Neural progenitor cell (in vitro differentiated cells): ENCODE results near the gene PVRIG. TPM values are rescaled to one million over a fixed set of nuclear protein-coding genes. Genes with fewer than 3 reads are reported as not detected.

Source experiments
- DNase-seq: peaks from one replicate; pipeline ENCODE4 v3.0.0-alpha.2; 2016; ENCODE audit warnings: low spot score
- H2AFZ ChIP-seq: fragments of 200-600 bp; sonication (generic); replicated peaks from 2 replicates; pipeline ENCODE4 v1.6.1; 2016; ENCODE audit warnings: antibody characterized with exemption
- H3F3A ChIP-seq: fragments of 200-600 bp; sonication (generic); 2 replicates; pipeline ENCODE4 v1.6.1; 2016; ENCODE audit warnings: antibody characterized with exemption, low read depth
- H3K27ac ChIP-seq: fragments of 200-600 bp; sonication (generic); 2 replicates; pipeline ENCODE4 v1.5.1; 2016; ENCODE audit warnings: mild to moderate bottlenecking
- H3K27me3 ChIP-seq: fragments of 200-600 bp; sonication (generic); 2 replicates; pipeline ENCODE4 v1.6.1; 2016; ENCODE audit warnings: mild to moderate bottlenecking, moderate library complexity
- H3K36me3 ChIP-seq: fragments of 200-600 bp; sonication (generic); 2 replicates; pipeline ENCODE4 v1.5.1; 2016
- H3K4me1 ChIP-seq: fragments of 200-600 bp; sonication (generic); 2 replicates; pipeline ENCODE4 v1.6.1; 2016; ENCODE audit warnings: mixed run types
- H3K4me2 ChIP-seq: fragments of 200-600 bp; sonication (generic); 2 replicates; pipeline ENCODE4 v1.6.1; 2016
- H3K4me3 ChIP-seq: fragments of 200-600 bp; sonication (generic); 2 replicates; pipeline ENCODE4 v1.5.1; 2016
- H3K79me2 ChIP-seq: fragments of 200-600 bp; sonication (generic); 2 replicates; pipeline ENCODE4 v1.6.1; 2016; ENCODE audit warnings: low read depth
- H3K9ac ChIP-seq: fragments of 200-600 bp; sonication (generic); 2 replicates; pipeline ENCODE4 v1.6.1; 2016
- H3K9me3 ChIP-seq: fragments of 200-600 bp; sonication (generic); 2 replicates; pipeline ENCODE4 v1.5.1; 2016; ENCODE audit warnings: low read depth
- H4K20me1 ChIP-seq: fragments of 200-600 bp; sonication (generic); 2 replicates; pipeline ENCODE4 v1.6.1; 2016; ENCODE audit warnings: low read depth
- H3K27ac Mint-ChIP-seq: 3 replicates; pipeline ENCODE4 v1.8.0; 2021; ENCODE audit warnings: mixed read lengths
- H3K27me3 Mint-ChIP-seq: 2 replicates; pipeline ENCODE4 v1.8.0; 2022; ENCODE audit warnings: low read depth, mild to moderate bottlenecking, inconsistent platforms, moderate library complexity, mixed read lengths; ENCODE audit not compliant: insufficient read depth
- H3K36me3 Mint-ChIP-seq: 3 replicates; pipeline ENCODE4 v1.8.0; 2021; ENCODE audit warnings: mixed read lengths
- H3K4me1 Mint-ChIP-seq: 3 replicates; pipeline ENCODE4 v1.8.0; 2021; ENCODE audit warnings: mixed read lengths
- H3K4me3 Mint-ChIP-seq: 3 replicates; pipeline ENCODE4 v1.8.0; 2021; ENCODE audit warnings: mild to moderate bottlenecking, moderate library complexity, mixed read lengths
- H3K9me3 Mint-ChIP-seq: 3 replicates; pipeline ENCODE4 v1.8.0; 2020; ENCODE audit warnings: mixed read lengths
- EZH2 ChIP-seq: fragments of 200-600 bp; sonication (generic); IDR thresholded peaks from 2 replicates; pipeline ENCODE4 v1.6.1; 2017; ENCODE audit warnings: antibody characterized with exemption, mild to moderate bottlenecking, moderate library complexity
- EZH2phosphoT487 ChIP-seq: fragments of 200-600 bp; sonication (generic); IDR thresholded peaks from 2 replicates; pipeline ENCODE4 v1.6.1; 2017; ENCODE audit warnings: antibody characterized with exemption
- total RNA-seq: library from RNA; depleted of rRNA; stranded (reverse); fragments of >200 nt; gene quantifications from 2 replicates; pipeline ENCODE4 v1.2.3, GENCODE V29; 2015; ENCODE audit warnings: low replicate concordance
- TF ChIP-seq, protein P1 (sequence below): fragments of 200-600 bp; sonication (generic); IDR thresholded peaks from 2 replicates; pipeline ENCODE4 v1.5.1; 2017; ENCODE audit warnings: antibody characterized with exemption, mild to moderate bottlenecking

The PVRIG gene
- total RNA-seq, 1 donor from 2014 or later = not detected

DNA sequence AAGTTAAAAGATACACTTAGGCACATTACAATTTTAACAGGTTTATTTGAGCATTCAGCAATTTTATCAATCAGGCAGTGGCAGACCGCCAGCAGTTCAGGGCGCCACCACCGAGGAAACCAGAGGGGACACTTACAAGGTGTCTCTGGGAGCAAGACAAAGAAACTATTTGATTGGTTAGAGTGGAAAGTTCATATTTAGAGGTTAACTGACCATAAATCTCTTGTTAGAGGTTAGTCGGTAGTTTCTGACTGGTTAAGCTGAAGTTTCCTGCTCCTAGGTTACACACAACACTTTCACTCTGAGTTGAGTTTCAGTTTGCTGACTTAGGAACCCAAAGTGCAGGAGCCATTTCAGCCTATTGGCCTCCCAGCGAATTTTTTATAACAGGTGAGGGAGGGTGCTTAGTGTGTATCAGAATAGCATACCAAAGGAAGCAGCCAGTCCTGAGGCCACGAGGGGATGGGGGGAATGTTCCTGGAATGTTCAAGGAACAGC, 10.8 kb upstream of the PVRIG start:
- Histone ChIP-seq H2AFZ (no peak overlapping the region), H4K20me1 (no peaks in the 10 kb centered on the region), H3K9ac (no peak overlapping the region), H3F3A (peaks cover 6% of the 10 kb centered on the region), H3K27me3 (peaks cover 3% of the 10 kb centered on the region), H3K9me3 (no peaks in the 10 kb centered on the region), H3K4me1 (peaks cover 13% of the 10 kb centered on the region), H3K4me2 (no peak overlapping the region), H3K36me3 (no peaks in the 10 kb centered on the region), H3K27ac (no peak overlapping the region), H3K4me3 (no peak overlapping the region), H3K79me2 (no peaks in the 10 kb centered on the region)
- H3K27ac Mint-ChIP-seq = no peak overlapping the region
- H3K27me3 Mint-ChIP-seq = peaks cover 8% of the 10 kb centered on the region
- H3K36me3 Mint-ChIP-seq = peaks cover 10% of the 10 kb centered on the region
- TF ChIP-seq EZH2 (no peak), EZH2phosphoT487 (no peak)
- TF ChIP-seq, protein P1, sequence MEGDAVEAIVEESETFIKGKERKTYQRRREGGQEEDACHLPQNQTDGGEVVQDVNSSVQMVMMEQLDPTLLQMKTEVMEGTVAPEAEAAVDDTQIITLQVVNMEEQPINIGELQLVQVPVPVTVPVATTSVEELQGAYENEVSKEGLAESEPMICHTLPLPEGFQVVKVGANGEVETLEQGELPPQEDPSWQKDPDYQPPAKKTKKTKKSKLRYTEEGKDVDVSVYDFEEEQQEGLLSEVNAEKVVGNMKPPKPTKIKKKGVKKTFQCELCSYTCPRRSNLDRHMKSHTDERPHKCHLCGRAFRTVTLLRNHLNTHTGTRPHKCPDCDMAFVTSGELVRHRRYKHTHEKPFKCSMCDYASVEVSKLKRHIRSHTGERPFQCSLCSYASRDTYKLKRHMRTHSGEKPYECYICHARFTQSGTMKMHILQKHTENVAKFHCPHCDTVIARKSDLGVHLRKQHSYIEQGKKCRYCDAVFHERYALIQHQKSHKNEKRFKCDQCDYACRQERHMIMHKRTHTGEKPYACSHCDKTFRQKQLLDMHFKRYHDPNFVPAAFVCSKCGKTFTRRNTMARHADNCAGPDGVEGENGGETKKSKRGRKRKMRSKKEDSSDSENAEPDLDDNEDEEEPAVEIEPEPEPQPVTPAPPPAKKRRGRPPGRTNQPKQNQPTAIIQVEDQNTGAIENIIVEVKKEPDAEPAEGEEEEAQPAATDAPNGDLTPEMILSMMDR = no peak
- DNase-seq = no peak
- no peak overlapping the region for H3K4me3 Mint-ChIP-seq
- no peaks in the 10 kb centered on the region for H3K9me3 Mint-ChIP-seq
- peaks cover 9% of the 10 kb centered on the region for H3K4me1 Mint-ChIP-seq

GRCh38 chr7:100209493-100209892, 10.3 kb upstream of the PVRIG start:
- H3K4me3 ChIP-seq = no peak overlapping the region
- no peak overlapping the region for H2AFZ ChIP-seq
- Mint-ChIP-seq H3K4me1 (peaks cover 12% of the 10 kb centered on the region), H3K4me3 (no peak overlapping the region), H3K9me3 (no peaks in the 10 kb centered on the region), H3K36me3 (peaks cover 10% of the 10 kb centered on the region), H3K27me3 (peaks cover 6% of the 10 kb centered on the region), H3K27ac (no peak overlapping the region)
- TF ChIP-seq EZH2 = no peak
- TF ChIP-seq, protein P1 = no peak
- TF ChIP-seq EZH2phosphoT487 = no peak
- H3K9me3 ChIP-seq = no peaks in the 10 kb centered on the region
- no peaks in the 10 kb centered on the region for H4K20me1 ChIP-seq
- peaks cover 3% of the 10 kb centered on the region for H3K27me3 ChIP-seq
- H3K79me2 ChIP-seq = no peaks in the 10 kb centered on the region
- peaks cover 13% of the 10 kb centered on the region for H3K4me1 ChIP-seq
- no peak for DNase-seq
- no peak overlapping the region for H3K4me2 ChIP-seq
- no peak overlapping the region for H3K27ac ChIP-seq
- H3F3A ChIP-seq = peaks cover 6% of the 10 kb centered on the region
- no peak overlapping the region for H3K9ac ChIP-seq
- H3K36me3 ChIP-seq = no peaks in the 10 kb centered on the region

GRCh38 chr7:100210805-100211204, 8.9 kb upstream of the PVRIG start:
- no peak overlapping the region for H3K27ac ChIP-seq
- no peak overlapping the region for H3K9ac ChIP-seq
- H3K9me3 Mint-ChIP-seq = no peaks in the 10 kb centered on the region
- H3K4me3 Mint-ChIP-seq = no peak overlapping the region
- H3K36me3 ChIP-seq = no peaks in the 10 kb centered on the region
- peaks cover 18% of the 10 kb centered on the region for H3K4me1 Mint-ChIP-seq
- H3F3A ChIP-seq = peaks cover 6% of the 10 kb centered on the region
- H3K27me3 Mint-ChIP-seq = peaks cover 5% of the 10 kb centered on the region
- no peak overlapping the region for H3K27ac Mint-ChIP-seq
- no peaks in the 10 kb centered on the region for H3K9me3 ChIP-seq
- DNase-seq = no peak
- H2AFZ ChIP-seq = no peak overlapping the region
- TF ChIP-seq, protein P1 = no peak
- no peak for TF ChIP-seq EZH2
- no peak for TF ChIP-seq EZH2phosphoT487
- H3K27me3 ChIP-seq = peaks cover 3% of the 10 kb centered on the region
- H3K4me1 ChIP-seq = peaks cover 6% of the 10 kb centered on the region
- no peak overlapping the region for H3K4me3 ChIP-seq
- H4K20me1 ChIP-seq = no peaks in the 10 kb centered on the region
- no peak overlapping the region for H3K4me2 ChIP-seq
- peaks cover 10% of the 10 kb centered on the region for H3K36me3 Mint-ChIP-seq
- no peaks in the 10 kb centered on the region for H3K79me2 ChIP-seq
